Progenitor cell of endocrine pancreas (in vitro differentiated cells): ENCODE results near the gene TMEM120B. TPM values are rescaled to one million over a fixed set of nuclear protein-coding genes. Genes with fewer than 3 reads are reported as not detected.

Experiments
- DNase-seq: peaks from one replicate; pipeline ENCODE4 v3.0.0; 2021; ENCODE audit warnings: low spot score; ENCODE audit not compliant: unreplicated experiment
- H3K27ac Mint-ChIP-seq: 2 replicates; pipeline ENCODE4 v1.8.0; 2021; ENCODE audit warnings: mild to moderate bottlenecking, moderate library complexity, mixed read lengths
- H3K27me3 Mint-ChIP-seq: 2 replicates; pipeline ENCODE4 v1.8.0; 2021; ENCODE audit warnings: mixed read lengths
- H3K36me3 Mint-ChIP-seq: 2 replicates; pipeline ENCODE4 v1.8.0; 2022; ENCODE audit warnings: mixed read lengths; ENCODE audit not compliant: insufficient read depth
- H3K4me1 Mint-ChIP-seq: 2 replicates; pipeline ENCODE4 v1.8.0; 2021; ENCODE audit warnings: low read depth, mixed read lengths
- H3K4me3 Mint-ChIP-seq: 2 replicates; pipeline ENCODE4 v1.8.0; 2021; ENCODE audit warnings: low read depth, mild to moderate bottlenecking, moderate library complexity, mixed read lengths
- H3K9me3 Mint-ChIP-seq: 2 replicates; pipeline ENCODE4 v1.8.0; 2021; ENCODE audit warnings: low read depth, mixed read lengths
- total RNA-seq: library from RNA; stranded (reverse); gene quantifications from 2 replicates; pipeline ENCODE4 v1.2.1, GENCODE V29; 2021
- TF ChIP-seq, protein P1 (sequence below): fragments of 200-600 bp; sonication (generic); IDR thresholded peaks from one replicate; pipeline ENCODE4 v1.5.0; 2021; ENCODE audit warnings: antibody characterized with exemption, mild to moderate bottlenecking; ENCODE audit not compliant: unreplicated experiment

Gene TMEM120B
- total RNA-seq, 1 donor from 2014 or later = 16.1 TPM

DNA sequence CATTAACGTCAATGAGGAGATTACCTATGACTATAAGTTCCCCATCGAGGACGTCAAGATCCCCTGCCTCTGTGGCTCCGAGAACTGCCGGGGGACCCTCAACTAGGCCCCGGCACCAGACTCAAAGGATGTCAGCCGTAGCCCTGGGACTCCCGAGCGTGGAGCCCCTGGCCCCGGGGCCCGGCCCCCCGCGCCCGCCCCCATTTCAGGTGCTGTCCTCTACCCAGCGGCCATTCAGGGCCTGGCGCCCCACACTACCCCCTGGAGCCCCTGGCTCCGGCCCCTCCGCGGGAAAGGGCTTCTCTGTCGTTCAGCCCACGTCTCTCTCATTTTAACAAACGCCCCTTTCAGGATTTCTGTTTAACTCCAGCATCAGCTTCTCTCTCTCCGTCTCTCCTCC lies 117.6 kb downstream of the TMEM120B start:
- no peak for DNase-seq
- peaks cover 22% of the 10 kb centered on the region for H3K36me3 Mint-ChIP-seq
- TF ChIP-seq, protein P1, sequence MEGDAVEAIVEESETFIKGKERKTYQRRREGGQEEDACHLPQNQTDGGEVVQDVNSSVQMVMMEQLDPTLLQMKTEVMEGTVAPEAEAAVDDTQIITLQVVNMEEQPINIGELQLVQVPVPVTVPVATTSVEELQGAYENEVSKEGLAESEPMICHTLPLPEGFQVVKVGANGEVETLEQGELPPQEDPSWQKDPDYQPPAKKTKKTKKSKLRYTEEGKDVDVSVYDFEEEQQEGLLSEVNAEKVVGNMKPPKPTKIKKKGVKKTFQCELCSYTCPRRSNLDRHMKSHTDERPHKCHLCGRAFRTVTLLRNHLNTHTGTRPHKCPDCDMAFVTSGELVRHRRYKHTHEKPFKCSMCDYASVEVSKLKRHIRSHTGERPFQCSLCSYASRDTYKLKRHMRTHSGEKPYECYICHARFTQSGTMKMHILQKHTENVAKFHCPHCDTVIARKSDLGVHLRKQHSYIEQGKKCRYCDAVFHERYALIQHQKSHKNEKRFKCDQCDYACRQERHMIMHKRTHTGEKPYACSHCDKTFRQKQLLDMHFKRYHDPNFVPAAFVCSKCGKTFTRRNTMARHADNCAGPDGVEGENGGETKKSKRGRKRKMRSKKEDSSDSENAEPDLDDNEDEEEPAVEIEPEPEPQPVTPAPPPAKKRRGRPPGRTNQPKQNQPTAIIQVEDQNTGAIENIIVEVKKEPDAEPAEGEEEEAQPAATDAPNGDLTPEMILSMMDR = no peak
- H3K4me1 Mint-ChIP-seq = no peaks in the 10 kb centered on the region
- H3K27me3 Mint-ChIP-seq = no peaks in the 10 kb centered on the region
- no peak overlapping the region for H3K27ac Mint-ChIP-seq
- no peak overlapping the region for H3K4me3 Mint-ChIP-seq
- H3K9me3 Mint-ChIP-seq = no peaks in the 10 kb centered on the region

DNA sequence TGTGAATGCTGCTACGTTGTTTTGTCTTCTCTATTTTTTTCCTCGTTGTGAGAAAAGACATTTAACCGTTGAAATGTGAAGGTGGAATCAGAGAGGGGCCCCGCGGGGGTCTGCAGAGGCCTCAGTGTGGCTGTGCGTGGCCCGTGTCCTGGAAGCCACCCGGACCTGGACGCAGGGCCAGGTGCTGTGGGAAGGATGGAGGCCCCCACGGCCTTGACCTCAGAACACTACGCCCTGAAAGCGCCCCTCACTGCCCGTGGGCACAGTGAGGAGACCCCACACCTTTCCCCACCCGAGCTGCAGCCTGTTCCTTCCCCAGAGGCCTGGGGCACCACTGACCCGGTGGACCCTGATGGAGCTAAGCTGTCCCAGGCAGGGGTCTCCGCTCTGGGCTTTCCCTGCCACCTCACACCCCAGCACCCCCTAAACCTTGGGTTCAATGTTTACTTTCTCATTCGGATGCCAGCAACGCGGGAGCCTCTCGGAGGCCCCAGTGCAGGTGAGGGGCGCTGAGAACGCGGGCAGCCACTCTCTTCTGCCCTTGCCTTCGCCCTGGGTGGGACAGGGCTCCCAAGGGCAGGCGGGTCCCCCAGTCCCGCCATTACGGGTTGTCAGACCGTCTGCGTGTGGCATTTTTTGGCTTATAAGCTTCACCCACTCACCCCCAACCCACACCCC lies 118.2 kb downstream of the TMEM120B start:
- H3K4me1 Mint-ChIP-seq = no peaks in the 10 kb centered on the region
- TF ChIP-seq, protein P1 = no peak
- no peak overlapping the region for H3K4me3 Mint-ChIP-seq
- H3K9me3 Mint-ChIP-seq = no peaks in the 10 kb centered on the region
- H3K36me3 Mint-ChIP-seq = peaks cover 22% of the 10 kb centered on the region
- H3K27ac Mint-ChIP-seq = no peak overlapping the region
- no peak for DNase-seq
- H3K27me3 Mint-ChIP-seq = no peaks in the 10 kb centered on the region

Other genes with a start within 250 kb of the TMEM120B start
- gene KDM2B, start 131.7 kb upstream of the TMEM120B start, total RNA-seq = 74.0 and 79.2 TPM in 2 replicates
- gene ORAI1, start 86.2 kb upstream of the TMEM120B start, total RNA-seq = 18.9 and 19.3 TPM in 2 replicates
- gene MORN3, start 43.1 kb upstream of the TMEM120B start, total RNA-seq = 1.1 and 1.5 TPM in 2 replicates
- 36.0 and 37.5 TPM in 2 replicates for gene RHOF, start 80.9 kb downstream of the TMEM120B start, total RNA-seq
- 27.2 and 28.6 TPM in 2 replicates for gene SETD1B, start 91.3 kb downstream of the TMEM120B start, total RNA-seq
- gene HPD, start 146.1 kb downstream of the TMEM120B start, total RNA-seq = not detected in 2 replicates
- gene PSMD9, start 176.0 kb downstream of the TMEM120B start, total RNA-seq = 33.5 and 38.8 TPM in 2 replicates
- 8.9 and 9.3 TPM in 2 replicates for gene CFAP251, start 205.8 kb downstream of the TMEM120B start, total RNA-seq